B cell (primary cell): ENCODE results near the gene TMEM185B. TPM values are rescaled to one million over a fixed set of nuclear protein-coding genes. Genes with fewer than 3 reads are reported as not detected.

Experiments used
- ATAC-seq: fragments of 200-7000 bp; cut with Tn5 transposase; one replicate; pipeline ENCODE4 v1.10.0; 2021; ENCODE audit warnings: low read depth, mild to moderate bottlenecking, moderate number of reproducible peaks, moderate library complexity
- CTCF ChIA-PET: fragments of 350-600 bp; sonication (Branson Sonifier 250); formaldehyde crosslinking; loops from one replicate; lab custom pipeline; 2021; ENCODE audit warnings: antibody characterized with exemption, inconsistent platforms; lab: Charles Lee
- POLR2A ChIA-PET: fragments of 350-600 bp; sonication (Branson Sonifier 250); formaldehyde crosslinking; loops from one replicate; lab custom pipeline; 2021; ENCODE audit warnings: antibody characterized with exemption; lab: Charles Lee
- DNase-seq: peaks from one replicate; pipeline ENCODE4 v3.0.0; 2013
- H2AFZ ChIP-seq: 2 replicates; pipeline ENCODE4 v1.6.1; 2012; ENCODE audit warnings: mild to moderate bottlenecking, low read depth, low read length; ENCODE audit not compliant: insufficient read depth, poor library complexity, severe bottlenecking
- H3K27ac ChIP-seq, 2 donors: 1 replicate in 1 of 2; 2 replicates in 1 of 2; pipeline ENCODE4 v1.5.1; 2012 to 2013; ENCODE audit warnings: low read length in 2 of 2, mild to moderate bottlenecking in 2 of 2, moderate library complexity in 1 of 2
- H3K27me3 ChIP-seq, 4 experiments: fragments of 200-600 bp in 1 of 4; sonication (generic) in 1 of 4; replicated peaks in 1 of 4; 1 replicate in 2 of 4; 2 replicates in 2 of 4; pipeline versions ENCODE4 v1.6.1 to v1.7.0; 2013 to 2016; ENCODE audit warnings: low read length in 3 of 4, mild to moderate bottlenecking in 2 of 4, mixed read lengths in 1 of 4, moderate library complexity in 1 of 4; ENCODE audit not compliant: insufficient read depth in 4 of 4, control insufficient read depth in 3 of 4; ENCODE audit errors: control extremely low read depth in 1 of 4
- H3K36me3 ChIP-seq, 2 experiments: replicated peaks in 1 of 2; 1 replicate in 1 of 2; 2 replicates in 1 of 2; pipeline versions ENCODE4 v1.6.1 to v1.7.1; 2013; ENCODE audit warnings: low read length in 1 of 2; ENCODE audit not compliant: insufficient read depth in 2 of 2, control insufficient read depth in 1 of 2; ENCODE audit errors: control extremely low read depth in 1 of 2, extremely low read depth in 1 of 2
- H3K4me1 ChIP-seq, 2 donors: fragments of 200-600 bp in 1 of 2; sonication (generic) in 1 of 2; 1 replicate in 1 of 2; 2 replicates in 1 of 2; pipeline versions ENCODE4 v1.5.1 to v1.6.1; 2013 to 2017; ENCODE audit warnings: low read length in 2 of 2; ENCODE audit not compliant: control insufficient read depth in 2 of 2, insufficient read depth in 2 of 2
- H3K4me2 ChIP-seq: replicated peaks from 2 replicates; pipeline ENCODE3; 2012; ENCODE audit warnings: mild to moderate bottlenecking, low read depth, low read length; ENCODE audit not compliant: poor library complexity, severe bottlenecking
- H3K4me3 ChIP-seq, 5 experiments: fragments of 200-600 bp in 1 of 5; sonication (generic) in 1 of 5; 1 replicate in 3 of 5; 2 replicates in 2 of 5; pipeline versions ENCODE4 v1.5.1 to v1.7.0; 2011 to 2016; ENCODE audit warnings: low read length in 4 of 5, mild to moderate bottlenecking in 4 of 5, low read depth in 2 of 5, control low read depth in 1 of 5, moderate library complexity in 1 of 5; ENCODE audit not compliant: insufficient read depth in 1 of 5; ENCODE audit errors: control extremely low read depth in 1 of 5, extremely low read depth in 1 of 5
- H3K79me2 ChIP-seq: fragments of 200-600 bp; sonication (generic); one replicate; pipeline ENCODE4 v1.6.0; 2016; ENCODE audit warnings: low read length; ENCODE audit not compliant: control insufficient read depth, insufficient read depth
- H3K9ac ChIP-seq: fragments of 200-600 bp; sonication (generic); 2 replicates; pipeline ENCODE4 v1.6.1; 2017; ENCODE audit warnings: mild to moderate bottlenecking, low read length, moderate library complexity
- H3K9me3 ChIP-seq, 3 donors: one replicate each; pipeline versions ENCODE4 v1.6.1 to v1.7.1; 2013; ENCODE audit warnings: low read length in 2 of 3; ENCODE audit not compliant: control insufficient read depth in 2 of 3, insufficient read depth in 1 of 3; ENCODE audit errors: control extremely low read depth in 1 of 3
- H4K20me1 ChIP-seq: 2 replicates; pipeline ENCODE4 v1.6.0; 2012; ENCODE audit warnings: mild to moderate bottlenecking, low read length; ENCODE audit not compliant: insufficient read depth, control insufficient read depth, poor library complexity, severe bottlenecking
- H3K27ac Mint-ChIP-seq: one replicate; pipeline ENCODE4 v1.8.0; 2021; ENCODE audit warnings: mixed read lengths
- H3K27me3 Mint-ChIP-seq: one replicate; pipeline ENCODE4 v1.8.0; 2021; ENCODE audit warnings: mixed read lengths
- H3K4me1 Mint-ChIP-seq: one replicate; pipeline ENCODE4 v1.8.0; 2021; ENCODE audit warnings: mixed read lengths
- H3K4me3 Mint-ChIP-seq: one replicate; pipeline ENCODE4 v1.8.0; 2021; ENCODE audit warnings: mixed read lengths
- H3K9me3 Mint-ChIP-seq: one replicate; pipeline ENCODE4 v1.8.0; 2022; ENCODE audit warnings: mixed read lengths; ENCODE audit not compliant: insufficient read depth
- CTCF ChIP-seq: fragments of 200-600 bp; IDR thresholded peaks from one replicate; pipeline ENCODE4 v1.8.0; 2022; ENCODE audit warnings: antibody characterized with exemption, mild to moderate bottlenecking
- EZH2 ChIP-seq: IDR thresholded peaks from 2 replicates; pipeline ENCODE4 v1.6.1; 2012; ENCODE audit warnings: borderline replicate concordance, low read depth, mild to moderate bottlenecking, moderate library complexity, low read length; ENCODE audit not compliant: insufficient read depth, poor library complexity, severe bottlenecking
- WGBS: methylation state at CpG from one replicate; pipeline ENCODE4 v1.1.5; 2013; ENCODE audit warnings: missing lambda C conversion rate; ENCODE audit not compliant: insufficient coverage; 5-methylcytosine and 5-hydroxymethylcytosine counted together
- intact Hi-C: fragments of 100-400 bp; cut with micrococcal nuclease; formaldehyde crosslinking; loops from one replicate; pipeline ENCODE4 v1.10.0; 2022
- polyA plus RNA-seq: library from polyadenylated mRNA; depleted of rRNA; stranded (reverse); fragments of >200 nt; gene quantifications from 2 replicates; pipeline ENCODE4 v1.2.3, GENCODE V29; 2012
- total RNA-seq, 2 donors: library from RNA; stranded (reverse); fragments of 120-200 nt in 1 of 2; gene quantifications; 1 replicate in 1 of 2; 2 replicates in 1 of 2; pipeline versions ENCODE4 v1.2.3 to v1.2.4, GENCODE V29; 2013 to 2022

Gene TMEM185B
- total and polyA plus RNA-seq, 2 donors (not counting 1 experiment from before 2014, with no cell fraction given), result 29.6 to 36.4 TPM

GRCh38 chr2:120241684-120242083, 18.5 kb upstream of the TMEM185B start:
- ATAC-seq (no peak), DNase-seq (no peak)
- ChIA-PET POLR2A (no interaction called here), CTCF (no interaction called here)
- peaks cover 3% of the 10 kb centered on the region for H3K9me3 Mint-ChIP-seq
- H3K4me1 ChIP-seq, result no peaks in the 10 kb centered on the region
- H3K27ac Mint-ChIP-seq, result no peak overlapping the region
- no peak for TF ChIP-seq EZH2
- H3K27me3 Mint-ChIP-seq, result peaks cover 3% of the 10 kb centered on the region
- no peak overlapping the region for H3K4me3 ChIP-seq
- H3K36me3 ChIP-seq, result no peaks in the 10 kb centered on the region
- H3K4me1 Mint-ChIP-seq, result no peaks in the 10 kb centered on the region
- no peak overlapping the region for H2AFZ ChIP-seq
- no peaks in the 10 kb centered on the region for H3K79me2 ChIP-seq
- H3K27me3 ChIP-seq, result no peaks in the 10 kb centered on the region
- no peaks in the 10 kb centered on the region for H4K20me1 ChIP-seq
- no peak overlapping the region for H3K4me3 Mint-ChIP-seq
- H3K27ac ChIP-seq, result no peak overlapping the region
- H3K9me3 ChIP-seq, result peaks cover 0 to 12% (median 0%) of the 10 kb centered on the region in 3 donors
- 87% methylated on average over 4 of the region's 6 CpGs for WGBS
- no peak overlapping the region for H3K4me2 ChIP-seq
- no peak overlapping the region for H3K9ac ChIP-seq
- intact Hi-C loops, result no loop called here

- Histone ChIP-seq H3K79me2 (no peaks in the 10 kb centered on the region), H4K20me1 (no peaks in the 10 kb centered on the region), H3K36me3 (no peaks in the 10 kb centered on the region), H3K9ac (no peak overlapping the region), H2AFZ (no peak overlapping the region), H3K4me3 (no peak overlapping the region), H3K27ac (no peak overlapping the region), H3K9me3 (peaks cover 0 to 12% (median 0%) of the 10 kb centered on the region in 3 donors), H3K4me2 (no peak overlapping the region), H3K4me1 (no peaks in the 10 kb centered on the region), H3K27me3 (no peaks in the 10 kb centered on the region)
- H3K27ac Mint-ChIP-seq, result no peak overlapping the region
- TF ChIP-seq CTCF, result no peak
- TF ChIP-seq EZH2, result no peak
- H3K9me3 Mint-ChIP-seq, result peaks cover 3% of the 10 kb centered on the region
- H3K27me3 Mint-ChIP-seq, result no peaks in the 10 kb centered on the region
- no peak for DNase-seq
- no peak overlapping the region for H3K4me3 Mint-ChIP-seq
- intact Hi-C loops, result no loop called here
- no peaks in the 10 kb centered on the region for H3K4me1 Mint-ChIP-seq
- ChIA-PET POLR2A (no interaction called here), CTCF (no interaction called here)
- no peak for ATAC-seq
- 88% methylated on average over 10 of the region's 10 CpGs for WGBS
Observed at GRCh38 chr2:120240901-120241429, 17.8 kb upstream of the TMEM185B start.
